WTC11 (cell line): ENCODE measurements around the gene ADISSP.

Experiments
- ETV6 ChIP-seq: sonication (generic); formaldehyde crosslinking; IDR thresholded peaks from 2 replicates; pipeline ENCODE4 v1.8.1; 2022; ENCODE audit warnings: mild to moderate bottlenecking, missing genetic modification reagents
- FOXP1 ChIP-seq: sonication (generic); formaldehyde crosslinking; IDR thresholded peaks from 2 replicates; pipeline ENCODE4 v1.8.0; 2022; ENCODE audit warnings: missing genetic modification reagents, mild to moderate bottlenecking, moderate library complexity, borderline replicate concordance
- GABPB1 ChIP-seq: sonication (generic); formaldehyde crosslinking; IDR thresholded peaks from 2 replicates; pipeline ENCODE4 v1.8.1; 2023; ENCODE audit warnings: mild to moderate bottlenecking, missing genetic modification reagents
- NFE2L1 ChIP-seq: sonication (generic); formaldehyde crosslinking; IDR thresholded peaks from 2 replicates; pipeline ENCODE4 v1.8.1; 2023; ENCODE audit warnings: missing genetic modification reagents
- NR2C2 ChIP-seq: sonication (generic); formaldehyde crosslinking; IDR thresholded peaks from 2 replicates; pipeline ENCODE4 v1.8.0; 2022; ENCODE audit warnings: mild to moderate bottlenecking, missing genetic modification reagents
- ZNF138 ChIP-seq: sonication (generic); formaldehyde crosslinking; conservative IDR thresholded peaks from 2 replicates; pipeline ENCODE4 v1.8.1; 2022; ENCODE audit warnings: mild to moderate bottlenecking, moderate library complexity, missing genetic modification reagents
- TF ChIP-seq, protein P1 (sequence below): fragments of 250-450 bp; sonication (Bioruptor Pico); IDR thresholded peaks from 2 replicates; pipeline ENCODE4 v2.1.2; 2022; ENCODE audit warnings: mild to moderate bottlenecking, moderate library complexity
- TF ChIP-seq, protein P2 (sequence below): fragments of 200-600 bp; IDR thresholded peaks from 2 replicates; pipeline ENCODE4 v1.8.0; 2022; ENCODE audit warnings: antibody characterized with exemption
- TF ChIP-seq, protein P3 (sequence below): sonication (generic); formaldehyde crosslinking; IDR thresholded peaks from 2 replicates; pipeline ENCODE4 v1.8.0; 2022; ENCODE audit warnings: mild to moderate bottlenecking, missing genetic modification reagents

DNA sequence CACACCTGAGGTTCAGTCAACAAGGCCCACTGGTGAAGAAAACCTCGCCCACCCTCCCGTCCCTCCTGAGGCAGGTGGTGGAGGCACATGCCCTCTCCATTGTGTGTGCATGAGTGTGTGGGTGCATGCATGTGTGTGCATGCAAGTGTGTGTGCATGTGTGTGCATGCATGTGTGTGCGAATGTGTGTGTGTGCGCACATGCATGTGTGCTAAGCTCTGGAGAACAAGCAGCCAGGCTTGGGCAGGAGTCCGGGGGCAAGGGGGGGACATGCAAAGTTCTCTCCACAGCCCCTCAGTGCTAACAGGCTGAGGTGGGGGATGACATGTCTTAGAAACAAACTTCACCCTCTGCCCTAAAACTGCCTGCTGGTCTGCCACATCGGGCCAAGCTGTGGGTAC lies 38.2 kb downstream of the ADISSP start:
- TF ChIP-seq FOXP1 (CRISPR knock-in tag) (no peak), NFE2L1 (no peak), GABPB1 (CRISPR knock-in tag) (no peak), NR2C2 (CRISPR knock-in tag) (no peak), ETV6 (CRISPR knock-in tag) (no peak), ZNF138 (CRISPR knock-in tag) (no peak)
- TF ChIP-seq, protein P1, sequence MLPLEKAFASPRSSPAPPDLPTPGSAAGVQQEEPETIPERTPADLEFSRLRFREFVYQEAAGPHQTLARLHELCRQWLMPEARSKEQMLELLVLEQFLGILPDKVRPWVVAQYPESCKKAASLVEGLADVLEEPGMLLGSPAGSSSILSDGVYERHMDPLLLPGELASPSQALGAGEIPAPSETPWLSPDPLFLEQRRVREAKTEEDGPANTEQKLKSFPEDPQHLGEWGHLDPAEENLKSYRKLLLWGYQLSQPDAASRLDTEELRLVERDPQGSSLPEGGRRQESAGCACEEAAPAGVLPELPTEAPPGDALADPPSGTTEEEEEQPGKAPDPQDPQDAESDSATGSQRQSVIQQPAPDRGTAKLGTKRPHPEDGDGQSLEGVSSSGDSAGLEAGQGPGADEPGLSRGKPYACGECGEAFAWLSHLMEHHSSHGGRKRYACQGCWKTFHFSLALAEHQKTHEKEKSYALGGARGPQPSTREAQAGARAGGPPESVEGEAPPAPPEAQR, result no peak
- TF ChIP-seq, protein P2, sequence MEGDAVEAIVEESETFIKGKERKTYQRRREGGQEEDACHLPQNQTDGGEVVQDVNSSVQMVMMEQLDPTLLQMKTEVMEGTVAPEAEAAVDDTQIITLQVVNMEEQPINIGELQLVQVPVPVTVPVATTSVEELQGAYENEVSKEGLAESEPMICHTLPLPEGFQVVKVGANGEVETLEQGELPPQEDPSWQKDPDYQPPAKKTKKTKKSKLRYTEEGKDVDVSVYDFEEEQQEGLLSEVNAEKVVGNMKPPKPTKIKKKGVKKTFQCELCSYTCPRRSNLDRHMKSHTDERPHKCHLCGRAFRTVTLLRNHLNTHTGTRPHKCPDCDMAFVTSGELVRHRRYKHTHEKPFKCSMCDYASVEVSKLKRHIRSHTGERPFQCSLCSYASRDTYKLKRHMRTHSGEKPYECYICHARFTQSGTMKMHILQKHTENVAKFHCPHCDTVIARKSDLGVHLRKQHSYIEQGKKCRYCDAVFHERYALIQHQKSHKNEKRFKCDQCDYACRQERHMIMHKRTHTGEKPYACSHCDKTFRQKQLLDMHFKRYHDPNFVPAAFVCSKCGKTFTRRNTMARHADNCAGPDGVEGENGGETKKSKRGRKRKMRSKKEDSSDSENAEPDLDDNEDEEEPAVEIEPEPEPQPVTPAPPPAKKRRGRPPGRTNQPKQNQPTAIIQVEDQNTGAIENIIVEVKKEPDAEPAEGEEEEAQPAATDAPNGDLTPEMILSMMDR, result no peak
- TF ChIP-seq, protein P3, sequence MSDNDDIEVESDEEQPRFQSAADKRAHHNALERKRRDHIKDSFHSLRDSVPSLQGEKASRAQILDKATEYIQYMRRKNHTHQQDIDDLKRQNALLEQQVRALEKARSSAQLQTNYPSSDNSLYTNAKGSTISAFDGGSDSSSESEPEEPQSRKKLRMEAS (CRISPR knock-in tag), result no peak
